ENCODE measurements around the gene CEMIP. TPM values are rescaled to one million over a fixed set of nuclear protein-coding genes. Genes with fewer than 3 reads are reported as not detected.

The CEMIP gene
- total and polyA plus RNA-seq, 2 of the 8 experiments (the other 6 are each of a cell fraction or from before 2014, with no cell fraction given), result 0.11 to 0.60 TPM

DNA sequence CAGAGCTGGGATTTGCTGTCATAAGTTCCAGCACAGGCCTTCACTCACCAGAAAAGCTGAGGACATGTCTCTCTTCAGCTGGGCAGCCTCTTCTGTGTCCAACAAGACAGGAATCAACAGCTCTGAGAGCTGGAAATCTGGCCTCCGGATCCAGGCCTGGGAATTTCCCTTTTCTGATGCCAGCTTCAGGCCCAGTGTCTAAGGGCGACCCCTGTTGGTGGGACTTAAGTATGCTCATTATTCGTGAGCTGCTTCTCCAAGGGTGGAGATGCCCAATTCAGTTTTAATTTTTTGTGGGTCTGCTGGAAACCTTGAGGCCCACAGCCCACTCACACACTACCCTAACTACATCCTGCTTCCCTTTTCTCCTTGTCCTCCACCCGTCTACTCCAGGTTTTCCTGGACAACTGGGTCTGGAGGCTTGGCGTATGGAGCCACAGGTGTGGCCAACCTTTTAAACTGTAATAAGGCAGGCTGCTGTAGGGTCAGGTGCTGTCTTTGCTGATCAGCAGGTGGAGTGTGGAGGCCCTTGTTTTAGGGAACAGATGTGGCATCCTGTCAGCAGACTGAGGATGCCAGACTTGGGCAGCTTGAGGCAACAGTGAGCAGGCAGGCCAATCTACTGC is 2.6 kb upstream of the CEMIP start:
- Histone ChIP-seq H2BK15ac (ENCODE audit: low read length) (no peak overlapping the region), H3K4ac (replicated peaks; ENCODE audit: insufficient read length, low read depth, low read length) (peak overlapping the region; percentile 14), H3K14ac (ENCODE audit: insufficient read length) (no peak overlapping the region), H4K5ac (ENCODE audit: insufficient read length, low read depth, low read length) (no peak overlapping the region), H4K91ac (replicated peaks; ENCODE audit: insufficient read length, low read length) (no peak overlapping the region), H3K27ac (ENCODE audit: low read depth, low read length) (no peak overlapping the region), H4K20me1 (replicated peaks in 1 of 2; ENCODE audit: control insufficient read depth in 1 of 2, insufficient read depth in 2 of 2, low read length in 2 of 2) (peaks cover 0 to 5% of the 10 kb centered on the region in 2 experiments), H2BK12ac (ENCODE audit: low read depth, low read length) (no peak overlapping the region), H3K79me1 (ENCODE audit: low read depth, low read length) (no peaks in the 10 kb centered on the region), H3K4me3 (ENCODE audit: extremely low read depth in 1 of 4, insufficient read depth in 2 of 4, low read depth in 3 of 4, low read length in 4 of 4) (no peak overlapping the region), H3K56ac (replicated peaks; ENCODE audit: insufficient read length, low read depth, low read length) (no peak overlapping the region), H3K9ac (replicated peaks in 1 of 4; ENCODE audit: extremely low read depth in 1 of 4, low read depth in 3 of 4, low read length in 3 of 4) (no peak overlapping the region), H3K4me1 (replicated peaks in 1 of 4; ENCODE audit: control insufficient read depth in 3 of 4, insufficient read depth in 4 of 4, low read length in 3 of 4) (peaks cover 0 to 7% (median 4%) of the 10 kb centered on the region in 4 experiments; a peak in 5 of 7 replicates), H3K23me2 (ENCODE audit: low read depth, low read length) (peaks cover 15% of the 10 kb centered on the region), H3K23ac (ENCODE audit: insufficient read length) (no peak overlapping the region), H3K36me3 (ENCODE audit: control insufficient read depth in 2 of 4, insufficient read depth in 4 of 4, low read length in 3 of 4) (no peaks in the 10 kb centered on the region), H4K8ac (ENCODE audit: extremely low read depth, insufficient read depth, low read length) (no peak overlapping the region), H3K18ac (ENCODE audit: extremely low read depth, low read length) (no peak overlapping the region), H3K79me2 (ENCODE audit: control insufficient read depth in 1 of 2, insufficient read depth in 2 of 2, low read length in 2 of 2) (no peaks in the 10 kb centered on the region), H3K9me3 (ENCODE audit: insufficient read depth in 2 of 2, low read depth in 1 of 2, low read length in 1 of 2) (no peaks in the 10 kb centered on the region), H2BK20ac (ENCODE audit: low read length) (no peak overlapping the region), H2BK120ac (replicated peaks; ENCODE audit: low read depth, low read length) (no peak overlapping the region), H3K27me3 (replicated peaks in 1 of 4; ENCODE audit: control insufficient read depth in 3 of 4, extremely low read depth in 1 of 4, insufficient read depth in 3 of 4, low read length in 3 of 4) (peaks cover 4 to 40% (median 33%) of the 10 kb centered on the region in 4 experiments), H2AK5ac (ENCODE audit: low read depth, low read length) (no peak overlapping the region), H2BK5ac (ENCODE audit: low read depth, low read length) (no peak overlapping the region), H3K4me2 (ENCODE audit: insufficient read depth in 1 of 2, low read depth in 2 of 2, low read length in 2 of 2) (no peak overlapping the region), H2AFZ (ENCODE audit: low read length) (peak overlapping the region; percentile 94; the same call in 1 of the 2 replicates)
- peak; percentile 93 for FAIRE-seq
- 27% methylated on average over 5 of the region's 5 CpGs; no CpG with 5 or more reads in 1 of the 2 experiments for WGBS, 2 experiments (ENCODE audit: extremely low coverage in 1 of 2, insufficient coverage in 1 of 2, insufficient read length in 1 of 2, insufficient replicate concordance in 2 of 2, low coverage in 1 of 2, low lambda C conversion rate in 2 of 2, missing lambda C conversion rate in 1 of 2)
- ChIA-PET POLR2A (ENCODE audit: partially characterized antibody) (no interaction called here), CTCF (ENCODE audit: partially characterized antibody) (interaction anchor here (0.6 to 8.3 kb wide), 84 partner anchors 10 to 467 kb away, joined by 3 to 133 read pairs (median 4); partner anchors contain the start of gene ABHD17C)
- DNase-seq (ENCODE audit: low read depth in 1 of 2, low spot score in 2 of 2), result peak; percentile 36 to 83
- TF ChIP-seq SP4 (IDR thresholded peaks at IDR 0.05; ENCODE audit: low read length), result no peak
- TF ChIP-seq SRF (IDR thresholded peaks at IDR 0.05; ENCODE audit: low read depth, low read length), result no peak
- no peak for TF ChIP-seq HDAC2 (IDR thresholded peaks at IDR 0.05; ENCODE audit: borderline replicate concordance in 1 of 2, low read depth in 2 of 2, low read length in 2 of 2)
- TF ChIP-seq TEAD4 (IDR thresholded peaks at IDR 0.05; ENCODE audit: low read depth, low read length), result 0 out of 2 replicates have a peak, but pooled peaks have one; percentile 29
- no peak for TF ChIP-seq SP1 (IDR thresholded peaks at IDR 0.05; ENCODE audit: low read depth, low read length)
- TF ChIP-seq EGR1 (IDR thresholded peaks at IDR 0.05; ENCODE audit: borderline replicate concordance, low read depth, low read length), result no peak
- TF ChIP-seq, protein P1, sequence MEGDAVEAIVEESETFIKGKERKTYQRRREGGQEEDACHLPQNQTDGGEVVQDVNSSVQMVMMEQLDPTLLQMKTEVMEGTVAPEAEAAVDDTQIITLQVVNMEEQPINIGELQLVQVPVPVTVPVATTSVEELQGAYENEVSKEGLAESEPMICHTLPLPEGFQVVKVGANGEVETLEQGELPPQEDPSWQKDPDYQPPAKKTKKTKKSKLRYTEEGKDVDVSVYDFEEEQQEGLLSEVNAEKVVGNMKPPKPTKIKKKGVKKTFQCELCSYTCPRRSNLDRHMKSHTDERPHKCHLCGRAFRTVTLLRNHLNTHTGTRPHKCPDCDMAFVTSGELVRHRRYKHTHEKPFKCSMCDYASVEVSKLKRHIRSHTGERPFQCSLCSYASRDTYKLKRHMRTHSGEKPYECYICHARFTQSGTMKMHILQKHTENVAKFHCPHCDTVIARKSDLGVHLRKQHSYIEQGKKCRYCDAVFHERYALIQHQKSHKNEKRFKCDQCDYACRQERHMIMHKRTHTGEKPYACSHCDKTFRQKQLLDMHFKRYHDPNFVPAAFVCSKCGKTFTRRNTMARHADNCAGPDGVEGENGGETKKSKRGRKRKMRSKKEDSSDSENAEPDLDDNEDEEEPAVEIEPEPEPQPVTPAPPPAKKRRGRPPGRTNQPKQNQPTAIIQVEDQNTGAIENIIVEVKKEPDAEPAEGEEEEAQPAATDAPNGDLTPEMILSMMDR (IDR thresholded peaks at IDR 0.05; ENCODE audit: control extremely low read depth in 1 of 3, insufficient read depth in 1 of 3, low read depth in 1 of 3, low read length in 3 of 3), result peak; percentile 76 to 89 (median 88)
- TF ChIP-seq CHD2 (IDR thresholded peaks at IDR 0.05; ENCODE audit: low read length), result no peak
- TF ChIP-seq RAD21 (IDR thresholded peaks at IDR 0.05 in 1 of 2, conservative IDR thresholded peaks at IDR 0.05 in 1 of 2; ENCODE audit: low read depth in 2 of 2, low read length in 2 of 2), result peak; percentile 93
